Neural progenitor cell (in vitro differentiated cells): ENCODE data around the gene TGFBR3.

ENCODE experiments used
- CTCF ChIP-seq: fragments of 200-600 bp; sonication (generic); IDR thresholded peaks from 2 replicates; pipeline ENCODE4 v1.5.1; 2017; ENCODE audit warnings: antibody characterized with exemption, mild to moderate bottlenecking
- EZH2phosphoT487 ChIP-seq: fragments of 200-600 bp; sonication (generic); IDR thresholded peaks from 2 replicates; pipeline ENCODE4 v1.6.1; 2017; ENCODE audit warnings: antibody characterized with exemption

GRCh38 chr1:91699339-91699974 is 186.5 kb downstream of the TGFBR3 start:
- TF ChIP-seq CTCF (no peak), EZH2phosphoT487 (no peak)
